K562 (cell line): ENCODE results near the gene WWOX. TPM values are rescaled to one million over a fixed set of nuclear protein-coding genes. Genes with fewer than 3 reads are reported as not detected.

Experiments
- ATAC-seq: fragments of 200-7000 bp; cut with Tn5 transposase; 3 replicates; pipeline ENCODE4 v1.9.1; 2020; ENCODE audit warnings: moderate library complexity
- BruUV-seq: library from RNA; stranded (reverse); fragments of 400-500 nt; replicated peaks from 2 replicates; lab custom pipeline; 2021; lab: Mats Ljungman, UMichigan
- CTCF ChIA-PET: fragments of 300-600 bp; formaldehyde crosslinking; extraction: SDS; loops from one replicate; lab custom pipeline; 2021; ENCODE audit warnings: low intra/inter-chr PET ratio; lab: Yijun Ruan, JAX
- POLR2A ChIA-PET: fragments of 300-600, 350-650 bp; sonication (Branson Sonifier 250); formaldehyde crosslinking; extraction: SDS; loops from one replicate; lab custom pipeline; 2021; ENCODE audit warnings: antibody characterized with exemption, inconsistent platforms; lab: Yijun Ruan, JAX
- DNase-seq, 4 experiments: peaks; one replicate each; pipeline versions ENCODE4 v3.0.0 to v3.0.0-alpha.2; 2011 to 2018; ENCODE audit warnings: low spot score in 3 of 4, mixed read lengths in 3 of 4; ENCODE audit errors: extremely low read depth in 1 of 4
- FAIRE-seq: peaks from 2 replicates; lab custom pipeline; 2011; peaks lifted over from hg19 to GRCh38; lab: Jason Lieb, UNC
- H2AFZ ChIP-seq: 2 replicates; pipeline ENCODE4 v1.6.0; 2011; ENCODE audit warnings: low read depth, low read length, control low read depth, inconsistent platforms
- H3K27ac ChIP-seq: fragments of 200-600 bp; 3 replicates; pipeline ENCODE4 v1.8.0; 2011; ENCODE audit warnings: low read depth, mild to moderate bottlenecking, control low read depth, inconsistent platforms, low read length, moderate library complexity, mixed read lengths; ENCODE audit errors: extremely low read depth
- H3K27me3 ChIP-seq, 2 experiments: fragments of 300-600 bp in 1 of 2; 2 replicates in 1 of 2; 3 replicates in 1 of 2; pipeline versions ENCODE4 v1.6.0 to v1.8.0; 2011; ENCODE audit warnings: inconsistent platforms in 2 of 2, low read length in 2 of 2, mild to moderate bottlenecking in 1 of 2, mixed read lengths in 1 of 2, moderate library complexity in 1 of 2; ENCODE audit not compliant: control insufficient read depth in 2 of 2, insufficient read depth in 2 of 2
- H3K36me3 ChIP-seq: fragments of 300-600 bp; 3 replicates; pipeline ENCODE4 v1.8.0; 2011; ENCODE audit warnings: mild to moderate bottlenecking, low read length, inconsistent platforms; ENCODE audit not compliant: control insufficient read depth, insufficient read depth
- H3K4me1 ChIP-seq, 2 experiments: fragments of 200-600 bp in 1 of 2; replicated peaks in 1 of 2; 2 replicates in 1 of 2; 3 replicates in 1 of 2; pipeline versions ENCODE4 v1.5.1 to v1.8.0; 2011; ENCODE audit warnings: inconsistent platforms in 2 of 2, low read length in 2 of 2, mild to moderate bottlenecking in 1 of 2, mixed read lengths in 1 of 2, moderate library complexity in 1 of 2; ENCODE audit not compliant: control insufficient read depth in 2 of 2, insufficient read depth in 2 of 2
- H3K4me2 ChIP-seq: 2 replicates; pipeline ENCODE4 v1.6.1; 2011; ENCODE audit warnings: low read length, control low read depth, inconsistent platforms, mixed read lengths; ENCODE audit not compliant: insufficient read depth
- H3K4me3 ChIP-seq: fragments of 200-600 bp; sonication (generic), shearing (Covaris generic); 2 replicates; pipeline ENCODE4 v1.5.1; 2016; ENCODE audit warnings: control low read depth, inconsistent platforms
- H3K79me2 ChIP-seq: fragments of 200-600 bp; 3 replicates; pipeline ENCODE4 v1.8.0; 2011; ENCODE audit warnings: low read length, inconsistent platforms; ENCODE audit not compliant: control insufficient read depth, insufficient read depth
- H3K9ac ChIP-seq, 2 experiments: 2 replicates each; pipeline versions ENCODE4 v1.6.0 to v1.6.1; 2011; ENCODE audit warnings: low read depth in 2 of 2, low read length in 2 of 2, control low read depth in 1 of 2, inconsistent platforms in 1 of 2, mild to moderate bottlenecking in 1 of 2, mixed read lengths in 1 of 2; ENCODE audit not compliant: insufficient read depth in 1 of 2
- H3K9me1 ChIP-seq: one replicate; pipeline ENCODE4 v1.6.0; 2011; ENCODE audit warnings: inconsistent platforms, mild to moderate bottlenecking, low read length, moderate library complexity; ENCODE audit not compliant: control insufficient read depth, insufficient read depth
- H3K9me3 ChIP-seq: replicated peaks from 2 replicates; pipeline ENCODE4 v1.5.1; 2011; ENCODE audit warnings: low read depth, low read length, inconsistent platforms; ENCODE audit not compliant: control insufficient read depth, insufficient read depth
- H4K20me1 ChIP-seq: replicated peaks from 2 replicates; pipeline ENCODE4 v1.6.1; 2011; ENCODE audit warnings: low read length, inconsistent platforms, mixed read lengths; ENCODE audit not compliant: control insufficient read depth, insufficient read depth
- DPF2 ChIP-seq: fragments of 450-650 bp; IDR thresholded peaks from 2 replicates; pipeline ENCODE4 v1.6.1; 2016
- KLF16 ChIP-seq: IDR thresholded peaks from 2 replicates; pipeline ENCODE4 v1.6.1; 2016; ENCODE audit warnings: antibody characterized with exemption
- NCOA2 ChIP-seq, 2 experiments: fragments of 450-650 bp; IDR thresholded peaks; 2 replicates each; pipeline ENCODE4 v1.6.1; 2018; ENCODE audit warnings: mild to moderate bottlenecking in 2 of 2, moderate library complexity in 1 of 2; ENCODE audit not compliant: partially characterized antibody in 2 of 2
- NFIX ChIP-seq: fragments of 250-450 bp; sonication (Bioruptor Pico); IDR thresholded peaks from 2 replicates; pipeline ENCODE4 v1.4.0; 2020; ENCODE audit warnings: low read depth, mild to moderate bottlenecking, moderate library complexity
- SAP30 ChIP-seq: fragments of 200-600 bp; sonication (generic); IDR thresholded peaks from 2 replicates; pipeline ENCODE4 v1.6.1; 2012; ENCODE audit warnings: borderline replicate concordance, low read depth, mild to moderate bottlenecking, moderate library complexity, low read length, control low read depth, inconsistent platforms; ENCODE audit not compliant: insufficient read depth, poor library complexity, severe bottlenecking
- SNRNP70 ChIP-seq: fragments of 200-400 bp; formaldehyde crosslinking; optimal IDR thresholded peaks from 2 replicates; pipeline ENCODE3; 2017; ENCODE audit warnings: low read depth, low read length
- ZNF57 ChIP-seq: fragments of 450-650 bp; formaldehyde crosslinking; IDR thresholded peaks from 2 replicates; pipeline ENCODE4 v1.4.0; 2020; ENCODE audit warnings: mild to moderate bottlenecking, moderate library complexity
- WGBS: fragments of 100-300 bp; shearing (Covaris generic); methylation state at CpG from one replicate; pipeline ENCODE4 v1.1.6; 2016; ENCODE audit warnings: low coverage, mixed read lengths; ENCODE audit not compliant: insufficient coverage; ENCODE audit errors: missing lambda C conversion rate; 5-methylcytosine and 5-hydroxymethylcytosine counted together
- in situ Hi-C: fragments of 300-500 bp; cut with MboI; formaldehyde crosslinking; loops from 4 replicates; pipeline ENCODE4 v1.15.0; 2018; ENCODE audit warnings: inconsistent platforms, mixed read lengths
- intact Hi-C: fragments of 100-400 bp; cut with micrococcal nuclease; formaldehyde crosslinking; loops from 2 replicates; pipeline ENCODE4 v1.14.2; 2022
- polyA plus RNA-seq, 8 experiments: library from polyadenylated mRNA; depleted of rRNA in 4 of 8; stranded (reverse) in 5 of 8; unstranded in 3 of 8; fragments of >200 nt; fragmentation: Nextera tagmentation in 2 of 8; fragmentation: Illumina TruSeq in 1 of 8; extraction: Ambion mirVana in 2 of 8; extraction: Trizol in 1 of 8; gene quantifications; 2 replicates each; pipeline versions ENCODE4 v1.2.1 to v1.2.3, GENCODE V29; 2011 to 2014; ENCODE audit warnings: inconsistent platforms in 1 of 8, missing spikeins in 1 of 8
- total RNA-seq, 7 experiments: library from RNA; depleted of rRNA in 6 of 7; stranded (reverse); fragments of >200 nt in 6 of 7; fragmentation: Illumina TruSeq in 2 of 7; extraction: Trizol in 2 of 7; gene quantifications; 2 replicates each; pipeline versions ENCODE4 v1.2.1 to v1.2.3, GENCODE V29; 2011 to 2021; ENCODE audit warnings: low replicate concordance in 1 of 7
- TF ChIP-seq, protein P1 (sequence below), 2 experiments: fragments of 450-650 bp; IDR thresholded peaks; 2 replicates each; pipeline ENCODE4 v1.6.1; 2016; ENCODE audit warnings: mild to moderate bottlenecking in 2 of 2, borderline replicate concordance in 1 of 2, low read depth in 1 of 2, moderate library complexity in 1 of 2
- TF ChIP-seq, protein P2 (sequence below): sonication (generic); formaldehyde crosslinking; IDR thresholded peaks from 2 replicates; pipeline ENCODE4 v1.8.0; 2023; ENCODE audit warnings: missing genetic modification reagents, mild to moderate bottlenecking, borderline replicate concordance

WWOX gene
- total and polyA plus RNA-seq, 9 of the 15 experiments (the other 6 are each of a cell fraction or from before 2014, with no cell fraction given): 1.6 to 22.7 (median 8.1) TPM

DNA sequence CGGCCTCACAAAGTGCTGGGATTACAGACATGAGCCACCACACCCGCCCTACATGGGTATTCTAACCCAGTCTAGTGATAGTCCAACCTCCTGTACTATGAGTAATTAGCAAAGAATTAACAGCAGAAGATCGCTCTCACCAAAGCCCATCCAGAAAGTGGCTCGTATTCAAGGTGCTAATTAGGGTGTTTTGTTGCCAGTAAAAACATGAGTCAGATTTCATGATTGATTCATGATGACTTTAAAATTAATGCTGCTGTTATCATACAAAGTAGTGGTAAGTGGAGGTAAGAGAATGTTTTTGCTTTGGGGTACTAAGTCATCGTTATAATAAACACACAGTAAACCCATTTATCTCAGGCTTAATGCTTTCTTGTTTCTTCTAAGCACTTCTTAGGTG is 428.8 kb downstream of the WWOX start:
- Histone ChIP-seq H3K4me3 (no peak overlapping the region), H3K27me3 (peaks cover 3 to 5% of the 10 kb centered on the region in 2 experiments; a peak in 2 of 5 replicates), H3K9me1 (no peaks in the 10 kb centered on the region), H4K20me1 (0 out of 2 replicates have a peak, but pooled peaks cover 6% of the 10 kb centered on the region), H3K4me2 (no peak overlapping the region), H3K27ac (no peak overlapping the region), H3K36me3 (no peaks in the 10 kb centered on the region), H3K9me3 (no peaks in the 10 kb centered on the region), H3K9ac (no peak overlapping the region), H3K4me1 (no peaks in the 10 kb centered on the region), H2AFZ (no peak overlapping the region), H3K79me2 (no peaks in the 10 kb centered on the region)
- ChIA-PET CTCF (no interaction called here), POLR2A (no interaction called here)
- intact Hi-C loops (no loop called here), in situ Hi-C loops (no loop called here)
- ATAC-seq: no peak
- WGBS: 2% methylated on average over 5 of the region's 5 CpGs
- no peak for FAIRE-seq
- BruUV-seq: no TSS peak
- no peak for DNase-seq
- TF ChIP-seq KLF16 (no peak), NCOA2 (IDR thresholded peaks at IDR 0.05; ENCODE audit: partially characterized antibody in 2 of 2) (no peak), SNRNP70 (no peak), DPF2 (no peak), ZNF57 (CRISPR knock-in tag) (no peak), SAP30 (no peak), NFIX (no peak)
- TF ChIP-seq, protein P1, sequence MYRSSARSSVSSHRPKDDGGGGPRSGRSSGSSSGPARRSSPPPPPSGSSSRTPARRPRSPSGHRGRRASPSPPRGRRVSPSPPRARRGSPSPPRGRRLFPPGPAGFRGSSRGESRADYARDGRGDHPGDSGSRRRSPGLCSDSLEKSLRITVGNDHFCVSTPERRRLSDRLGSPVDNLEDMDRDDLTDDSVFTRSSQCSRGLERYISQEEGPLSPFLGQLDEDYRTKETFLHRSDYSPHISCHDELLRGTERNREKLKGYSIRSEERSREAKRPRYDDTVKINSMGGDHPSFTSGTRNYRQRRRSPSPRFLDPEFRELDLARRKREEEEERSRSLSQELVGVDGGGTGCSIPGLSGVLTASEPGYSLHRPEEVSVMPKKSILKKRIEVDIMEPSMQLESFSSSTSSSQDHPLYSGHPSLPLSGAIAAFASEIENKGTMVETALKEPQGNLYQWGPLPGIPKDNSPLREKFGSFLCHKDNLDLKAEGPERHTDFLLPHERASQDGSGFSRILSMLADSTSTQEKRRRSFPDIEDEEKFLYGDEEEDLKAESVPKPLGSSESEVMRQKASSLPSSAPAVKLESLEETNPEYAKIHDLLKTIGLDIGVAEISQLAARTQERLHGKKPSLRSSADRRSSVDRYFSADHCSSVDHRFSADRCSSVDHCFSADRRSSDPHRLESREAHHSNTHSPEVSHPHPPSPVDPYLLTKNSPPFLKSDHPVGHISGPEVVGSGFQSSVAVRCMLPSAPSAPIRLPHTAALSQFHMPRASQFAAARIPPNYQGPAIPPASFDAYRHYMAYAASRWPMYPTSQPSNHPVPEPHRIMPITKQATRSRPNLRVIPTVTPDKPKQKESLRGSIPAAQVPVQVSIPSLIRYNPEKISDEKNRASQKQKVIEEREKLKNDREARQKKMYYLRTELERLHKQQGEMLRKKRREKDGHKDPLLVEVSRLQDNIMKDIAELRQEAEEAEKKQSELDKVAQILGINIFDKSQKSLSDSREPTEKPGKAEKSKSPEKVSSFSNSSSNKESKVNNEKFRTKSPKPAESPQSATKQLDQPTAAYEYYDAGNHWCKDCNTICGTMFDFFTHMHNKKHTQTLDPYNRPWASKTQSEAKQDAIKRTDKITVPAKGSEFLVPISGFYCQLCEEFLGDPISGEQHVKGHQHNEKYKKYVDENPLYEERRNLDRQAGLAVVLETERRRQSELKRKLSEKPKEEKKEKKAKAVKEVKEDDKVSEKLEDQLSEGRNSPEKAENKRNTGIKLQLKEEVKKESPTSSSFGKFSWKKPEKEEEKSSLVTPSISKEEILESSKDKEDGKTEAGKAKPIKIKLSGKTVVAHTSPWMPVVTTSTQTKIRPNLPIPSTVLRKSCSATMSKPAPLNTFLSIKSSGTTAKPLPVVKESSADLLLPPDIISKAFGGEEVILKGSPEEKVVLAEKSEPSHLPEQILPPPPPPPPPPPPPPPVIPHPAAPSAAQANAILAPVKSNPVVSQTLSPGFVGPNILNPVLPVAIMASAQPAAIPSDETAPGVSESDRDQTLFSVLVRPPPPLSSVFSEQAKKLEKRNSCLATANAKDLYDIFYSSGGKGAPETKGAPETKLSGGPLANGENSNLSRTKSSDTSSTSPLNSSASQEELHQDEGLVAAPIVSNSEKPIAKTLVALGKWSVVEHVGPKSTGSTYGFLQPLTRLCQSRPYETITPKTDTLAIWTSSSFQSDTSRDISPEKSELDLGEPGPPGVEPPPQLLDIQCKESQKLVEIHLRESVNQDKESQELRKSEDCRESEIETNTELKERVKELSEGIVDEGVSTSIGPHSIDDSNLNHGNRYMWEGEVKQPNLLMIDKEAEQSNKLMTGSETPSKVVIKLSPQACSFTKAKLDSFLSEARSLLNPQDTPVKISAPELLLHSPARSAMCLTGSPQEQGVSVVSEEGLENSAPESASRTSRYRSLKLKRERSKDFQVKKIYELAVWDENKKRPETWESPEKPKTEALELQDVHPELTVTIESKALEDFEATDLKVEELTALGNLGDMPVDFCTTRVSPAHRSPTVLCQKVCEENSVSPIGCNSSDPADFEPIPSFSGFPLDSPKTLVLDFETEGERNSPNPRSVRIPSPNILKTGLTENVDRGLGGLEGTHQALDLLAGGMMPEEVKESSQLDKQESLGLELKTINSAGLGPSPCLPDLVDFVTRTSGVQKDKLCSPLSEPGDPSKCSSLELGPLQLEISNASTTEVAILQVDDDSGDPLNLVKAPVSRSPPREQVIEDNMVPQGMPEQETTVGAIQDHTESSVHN (IDR thresholded peaks at IDR 0.05; ENCODE audit: borderline replicate concordance in 1 of 2, low read depth in 1 of 2): no peak
- TF ChIP-seq, protein P2, sequence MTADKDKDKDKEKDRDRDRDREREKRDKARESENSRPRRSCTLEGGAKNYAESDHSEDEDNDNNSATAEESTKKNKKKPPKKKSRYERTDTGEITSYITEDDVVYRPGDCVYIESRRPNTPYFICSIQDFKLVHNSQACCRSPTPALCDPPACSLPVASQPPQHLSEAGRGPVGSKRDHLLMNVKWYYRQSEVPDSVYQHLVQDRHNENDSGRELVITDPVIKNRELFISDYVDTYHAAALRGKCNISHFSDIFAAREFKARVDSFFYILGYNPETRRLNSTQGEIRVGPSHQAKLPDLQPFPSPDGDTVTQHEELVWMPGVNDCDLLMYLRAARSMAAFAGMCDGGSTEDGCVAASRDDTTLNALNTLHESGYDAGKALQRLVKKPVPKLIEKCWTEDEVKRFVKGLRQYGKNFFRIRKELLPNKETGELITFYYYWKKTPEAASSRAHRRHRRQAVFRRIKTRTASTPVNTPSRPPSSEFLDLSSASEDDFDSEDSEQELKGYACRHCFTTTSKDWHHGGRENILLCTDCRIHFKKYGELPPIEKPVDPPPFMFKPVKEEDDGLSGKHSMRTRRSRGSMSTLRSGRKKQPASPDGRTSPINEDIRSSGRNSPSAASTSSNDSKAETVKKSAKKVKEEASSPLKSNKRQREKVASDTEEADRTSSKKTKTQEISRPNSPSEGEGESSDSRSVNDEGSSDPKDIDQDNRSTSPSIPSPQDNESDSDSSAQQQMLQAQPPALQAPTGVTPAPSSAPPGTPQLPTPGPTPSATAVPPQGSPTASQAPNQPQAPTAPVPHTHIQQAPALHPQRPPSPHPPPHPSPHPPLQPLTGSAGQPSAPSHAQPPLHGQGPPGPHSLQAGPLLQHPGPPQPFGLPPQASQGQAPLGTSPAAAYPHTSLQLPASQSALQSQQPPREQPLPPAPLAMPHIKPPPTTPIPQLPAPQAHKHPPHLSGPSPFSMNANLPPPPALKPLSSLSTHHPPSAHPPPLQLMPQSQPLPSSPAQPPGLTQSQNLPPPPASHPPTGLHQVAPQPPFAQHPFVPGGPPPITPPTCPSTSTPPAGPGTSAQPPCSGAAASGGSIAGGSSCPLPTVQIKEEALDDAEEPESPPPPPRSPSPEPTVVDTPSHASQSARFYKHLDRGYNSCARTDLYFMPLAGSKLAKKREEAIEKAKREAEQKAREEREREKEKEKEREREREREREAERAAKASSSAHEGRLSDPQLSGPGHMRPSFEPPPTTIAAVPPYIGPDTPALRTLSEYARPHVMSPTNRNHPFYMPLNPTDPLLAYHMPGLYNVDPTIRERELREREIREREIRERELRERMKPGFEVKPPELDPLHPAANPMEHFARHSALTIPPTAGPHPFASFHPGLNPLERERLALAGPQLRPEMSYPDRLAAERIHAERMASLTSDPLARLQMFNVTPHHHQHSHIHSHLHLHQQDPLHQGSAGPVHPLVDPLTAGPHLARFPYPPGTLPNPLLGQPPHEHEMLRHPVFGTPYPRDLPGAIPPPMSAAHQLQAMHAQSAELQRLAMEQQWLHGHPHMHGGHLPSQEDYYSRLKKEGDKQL: no peak
